NCI-H345 treated with DMSO at 0.1 percent for 48 hours (cell line): ENCODE results near the gene SLC2A8.

Source experiments
- DNase-seq: peaks from one replicate; lab custom pipeline; 2025; ENCODE audit not compliant: unreplicated experiment; lab: John Stamatoyannopoulos, UW

The SLC2A8 gene

DNA sequence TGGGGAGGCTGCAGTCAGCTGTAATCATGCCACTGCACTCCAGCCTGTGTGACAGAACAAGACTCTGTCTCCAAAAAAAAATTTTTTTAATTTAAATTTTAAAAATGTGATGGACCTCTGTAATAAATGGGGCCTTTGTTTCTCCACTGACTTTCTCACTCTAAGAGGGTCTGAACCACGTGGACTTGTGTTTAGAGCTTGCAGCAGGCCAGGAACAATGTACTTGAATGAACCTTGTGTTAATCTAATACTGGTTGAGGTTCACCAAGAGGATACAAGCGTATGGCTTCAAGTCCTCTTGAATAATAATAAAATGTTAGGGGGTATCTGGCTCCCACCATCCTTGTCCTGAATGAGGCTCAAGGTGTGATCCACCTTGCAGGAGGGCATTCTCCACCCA lies 14.4 kb upstream of the SLC2A8 start:
- DNase-seq: no peak

DNA sequence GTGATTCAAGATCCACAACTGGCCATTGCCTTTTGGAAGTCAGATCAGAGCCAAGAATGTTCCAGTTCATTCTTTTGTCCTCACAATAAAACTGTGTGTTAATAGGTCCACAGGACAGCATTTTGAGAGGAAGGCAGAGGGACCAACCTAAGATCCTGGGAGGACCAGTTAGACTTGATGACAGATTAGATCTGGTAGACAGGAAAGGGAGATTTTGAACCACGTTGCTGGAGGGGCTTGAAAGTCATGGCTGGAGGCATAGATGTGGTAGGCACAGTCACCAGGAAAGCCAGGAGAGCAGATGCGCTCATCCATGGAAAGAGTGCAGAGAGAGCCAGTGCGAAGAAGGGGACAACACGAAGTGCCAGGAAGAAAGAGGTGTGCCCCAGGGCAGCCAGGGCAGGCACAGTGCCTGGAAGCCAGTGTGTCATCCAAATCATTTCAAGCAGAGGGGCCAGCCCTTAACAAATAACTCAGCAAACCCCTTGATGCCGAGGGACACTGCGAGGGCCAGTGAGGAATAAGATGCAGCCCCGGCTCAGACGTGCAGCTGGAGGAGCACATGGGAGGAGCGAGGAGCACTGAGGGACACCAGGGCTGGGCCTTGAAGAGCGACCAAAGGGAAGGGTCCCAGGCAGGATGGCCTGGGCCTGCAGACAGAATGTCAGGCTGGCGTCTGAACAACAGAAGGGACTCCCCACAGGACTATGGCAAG lies 12.8 kb upstream of the SLC2A8 start:
- no peak for DNase-seq

DNA sequence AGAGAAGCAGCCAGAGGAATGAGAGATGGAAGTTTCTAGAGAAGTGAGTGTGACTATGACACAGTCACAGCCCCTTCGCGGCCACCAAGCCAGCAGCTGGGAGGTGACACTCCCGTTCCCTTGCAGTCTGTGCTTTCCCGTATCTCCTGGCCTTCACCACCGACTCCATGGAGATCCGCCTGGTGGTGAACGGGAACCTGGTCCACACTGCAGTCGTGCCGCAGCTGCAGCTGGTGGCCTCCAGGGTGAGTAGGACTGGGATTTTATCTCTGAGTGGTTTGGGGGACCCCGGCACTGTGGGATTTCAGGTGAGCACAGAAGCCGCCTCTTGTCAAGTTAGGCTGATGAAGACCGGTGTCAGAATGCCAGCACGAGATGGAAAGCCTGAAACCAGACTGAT lies 12.1 kb upstream of the SLC2A8 start:
- DNase-seq: no peak

DNA sequence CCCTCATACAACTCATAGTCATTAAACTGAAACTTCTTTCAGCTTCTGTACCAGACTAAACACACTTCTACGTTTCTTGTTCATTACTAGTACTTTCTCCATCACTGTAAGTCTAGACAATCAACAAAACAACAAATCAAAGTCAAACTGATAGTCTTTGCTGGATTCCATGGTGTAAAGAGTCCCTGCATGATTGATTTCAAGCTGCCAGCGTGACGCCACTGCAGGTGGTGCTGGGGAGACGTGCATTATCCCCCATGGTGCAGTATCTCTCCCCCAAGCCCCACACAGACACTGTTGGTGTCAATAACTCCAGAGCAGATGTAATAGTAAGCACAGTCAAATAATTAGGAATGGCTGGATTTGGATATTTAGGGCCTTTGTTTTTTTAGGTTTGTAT lies 10.7 kb upstream of the SLC2A8 start:
- DNase-seq: no peak

DNA sequence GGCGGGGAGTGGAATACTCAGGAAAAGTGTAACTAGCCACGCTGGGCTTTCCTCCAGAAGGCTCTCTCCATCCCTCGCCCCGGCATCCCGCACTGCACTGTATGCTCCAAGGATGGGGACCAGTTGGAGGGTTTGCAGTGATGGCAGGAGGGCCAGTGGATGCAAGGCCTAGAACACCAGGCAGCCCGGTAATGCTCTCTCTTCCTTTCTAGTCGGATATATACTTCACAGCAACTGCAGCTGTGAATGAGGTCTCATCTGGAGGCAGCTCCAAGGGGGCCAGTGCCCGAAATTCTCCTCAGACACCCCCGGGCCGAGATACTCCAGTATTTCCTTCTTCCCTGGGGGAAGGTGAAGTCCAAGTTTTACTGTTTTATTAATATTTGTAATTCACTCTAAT lies 10.0 kb upstream of the SLC2A8 start:
- DNase-seq: no peak

DNA sequence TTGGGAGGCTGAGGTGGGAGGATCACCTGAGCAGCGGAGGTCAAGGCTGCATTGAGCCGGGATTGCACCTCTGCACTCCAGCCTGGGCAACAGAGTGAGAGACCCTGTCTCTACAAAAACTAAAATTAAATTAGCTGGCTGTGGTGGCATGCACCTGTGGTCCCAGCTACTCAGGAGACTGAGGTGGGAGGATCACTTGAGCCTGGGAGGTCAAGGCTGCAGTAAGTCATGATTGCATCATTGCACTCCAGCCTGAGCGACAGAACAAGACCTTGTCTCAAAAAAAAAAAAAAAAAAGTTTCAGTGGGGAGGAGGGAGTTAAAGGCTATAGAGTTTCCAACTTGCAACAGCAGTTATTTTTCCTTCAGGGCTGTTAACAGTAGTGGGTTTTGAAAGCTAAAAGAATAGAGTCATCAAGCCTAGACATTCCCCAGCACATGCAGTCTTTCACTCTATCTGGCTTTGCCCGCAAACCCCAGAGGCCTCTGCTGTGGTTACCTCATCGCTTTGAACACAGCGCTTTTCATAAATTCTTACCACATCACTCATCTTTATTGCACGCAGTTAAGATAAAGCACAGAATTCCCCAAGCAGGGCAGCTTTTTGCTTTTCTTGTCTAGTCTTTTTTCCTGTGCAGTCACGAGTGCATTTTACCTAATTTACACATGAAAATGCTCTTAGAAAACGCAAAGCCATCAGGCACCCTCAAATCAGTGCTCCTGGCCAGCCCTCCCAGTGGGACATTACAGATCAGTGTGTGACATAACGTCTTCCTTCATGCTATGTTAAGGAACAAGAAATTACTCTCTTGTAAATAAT lies 8.7 kb upstream of the SLC2A8 start:
- DNase-seq: no peak

DNA sequence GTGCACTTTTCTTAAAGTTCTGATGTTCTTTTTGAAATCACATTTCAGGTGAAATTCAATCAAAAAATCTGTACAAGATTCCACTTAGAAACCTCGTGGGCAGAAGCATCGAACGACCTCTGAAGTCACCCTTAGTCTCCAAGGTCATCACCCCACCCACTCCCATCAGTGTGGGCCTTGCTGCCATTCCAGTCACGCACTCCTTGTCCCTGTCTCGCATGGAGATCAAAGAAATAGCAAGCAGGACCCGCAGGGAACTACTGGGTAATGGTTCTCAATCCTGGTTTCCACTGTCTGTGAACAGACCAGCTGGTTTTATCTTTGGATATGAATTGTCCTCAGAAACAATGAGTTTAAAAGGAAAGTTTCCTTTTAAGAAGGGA lies 8.1 kb upstream of the SLC2A8 start:
- DNase-seq: no peak

DNA sequence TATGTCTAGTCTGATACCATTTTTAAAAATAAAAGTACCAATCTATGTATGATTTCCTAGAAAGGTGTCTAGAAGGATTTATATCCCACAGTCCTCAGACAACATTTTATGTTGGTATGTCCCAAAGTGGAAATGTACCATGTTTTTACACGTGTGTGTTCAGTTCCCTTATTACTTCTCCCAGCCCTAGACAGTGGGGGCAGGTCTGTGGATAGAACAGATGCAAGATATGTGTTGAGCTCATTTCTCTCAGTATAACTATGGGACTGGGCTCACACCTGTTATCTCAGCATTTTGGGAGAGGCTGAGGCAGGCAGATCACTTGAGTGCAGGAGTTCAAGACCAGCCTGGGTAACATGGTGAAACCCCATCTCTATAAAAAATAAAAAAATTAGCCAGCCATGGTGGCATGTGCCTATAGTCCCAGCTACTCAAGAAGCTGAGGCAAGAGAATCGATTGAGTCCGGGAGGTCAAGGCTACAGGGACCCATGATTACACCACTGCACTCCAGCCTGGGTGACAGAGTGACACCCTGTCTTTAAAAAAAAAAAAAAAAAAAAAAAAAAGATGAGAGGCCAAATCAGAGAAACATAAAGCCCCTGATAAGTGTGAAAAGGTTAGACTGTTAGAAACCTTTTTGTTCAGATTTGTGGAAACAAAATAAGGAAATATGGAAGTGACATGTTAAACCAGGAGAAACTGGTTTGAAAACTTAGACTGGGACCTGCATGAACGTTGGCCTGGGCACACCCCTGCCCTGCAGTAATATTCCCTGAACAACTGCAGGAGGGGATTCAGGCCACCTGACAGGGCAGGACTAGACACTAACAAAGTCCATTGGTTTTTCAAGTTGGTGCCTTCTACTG lies 7.4 kb upstream of the SLC2A8 start:
- DNase-seq: no peak

DNA sequence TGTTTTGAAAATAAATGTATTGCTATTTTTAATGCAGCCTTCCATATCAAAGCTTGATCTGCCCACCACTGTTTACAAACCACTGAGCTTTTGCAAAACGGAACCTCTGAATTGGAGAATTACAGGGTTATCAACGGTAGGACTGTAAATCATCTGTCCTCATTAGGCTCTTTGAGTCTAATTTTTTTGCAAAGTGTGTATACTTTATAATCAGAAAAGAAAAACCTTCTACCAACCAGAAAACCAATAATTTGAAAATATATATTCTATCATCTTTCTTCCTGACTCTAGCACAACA lies 6.8 kb upstream of the SLC2A8 start:
- no peak for DNase-seq

DNA sequence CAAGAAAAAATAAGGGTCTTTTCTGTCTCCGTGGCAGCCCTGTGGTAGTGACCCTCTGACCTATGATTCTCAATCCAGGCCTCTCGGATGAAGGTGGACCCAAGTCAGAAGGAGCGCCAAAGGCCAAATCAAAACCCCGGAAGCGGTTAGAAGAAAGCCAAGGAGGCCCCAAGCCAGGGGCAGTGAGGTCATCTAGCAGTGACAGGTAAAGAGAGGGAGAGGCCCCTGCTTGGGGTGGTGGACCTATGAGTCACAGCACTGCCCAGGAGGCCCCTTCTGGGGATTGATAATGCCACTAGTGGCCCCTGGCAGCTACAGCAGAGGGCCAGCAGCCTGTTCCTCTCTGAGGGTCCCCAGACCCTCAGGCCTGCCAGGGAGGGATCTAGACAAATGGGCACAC lies 6.4 kb upstream of the SLC2A8 start:
- no peak for DNase-seq

DNA sequence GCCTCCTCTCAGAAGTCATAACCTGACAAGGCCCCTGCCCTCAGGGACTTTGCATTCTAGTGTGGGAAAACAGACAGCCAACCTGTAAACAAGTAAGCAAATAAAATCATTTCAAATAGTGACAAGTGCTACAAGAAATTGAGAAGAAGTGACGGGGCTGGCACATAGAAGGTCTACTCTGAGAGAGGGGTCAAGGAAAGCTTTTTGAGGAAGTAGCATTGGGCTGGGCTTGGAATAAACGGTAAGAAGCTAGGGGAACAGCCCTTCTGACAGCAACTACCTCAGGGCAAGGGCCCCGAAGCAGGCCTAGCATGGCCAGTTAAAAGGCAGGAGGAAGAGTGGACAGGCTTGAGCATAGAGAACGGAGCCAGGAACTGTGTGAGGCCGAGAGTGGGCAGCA lies 4.8 kb upstream of the SLC2A8 start:
- DNase-seq: no peak

DNA sequence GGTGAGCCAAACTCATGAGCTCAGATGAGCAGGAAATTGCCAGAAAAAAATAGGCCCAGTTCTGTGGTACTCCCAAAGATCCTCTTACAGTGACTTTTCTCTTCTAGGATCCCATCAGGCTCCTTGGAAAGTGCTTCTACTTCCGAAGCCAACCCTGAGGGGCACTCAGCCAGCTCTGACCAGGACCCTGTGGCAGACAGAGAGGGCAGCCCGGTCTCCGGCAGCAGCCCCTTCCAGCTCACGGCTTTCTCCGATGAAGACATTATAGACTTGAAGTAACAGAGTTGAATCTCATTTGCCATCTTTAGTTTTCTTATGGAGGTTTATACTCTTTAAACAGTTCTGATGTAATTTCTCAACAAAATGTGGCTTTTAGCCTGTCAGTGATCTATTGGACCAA lies 4.0 kb upstream of the SLC2A8 start:
- no peak for DNase-seq

DNA sequence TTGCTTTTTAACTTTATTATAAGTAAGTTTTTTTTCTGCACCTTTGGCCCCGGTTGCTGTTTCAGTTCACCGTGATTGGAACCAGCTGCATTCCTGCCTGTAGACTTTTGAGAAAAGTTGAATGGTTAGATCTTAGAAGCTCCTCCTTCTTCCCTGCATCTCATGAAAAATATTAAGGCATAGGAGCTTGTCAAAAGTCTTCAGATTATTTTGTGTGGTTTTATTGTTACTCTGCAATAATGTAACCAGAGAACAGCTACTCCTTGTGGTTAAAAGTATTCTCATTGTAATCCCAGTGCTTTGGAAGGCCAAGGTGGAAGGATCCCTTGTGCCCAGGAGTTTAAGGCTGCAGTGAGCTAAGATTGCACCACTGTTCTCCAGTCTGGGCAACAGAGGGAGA lies 3.3 kb upstream of the SLC2A8 start:
- no peak for DNase-seq

DNA sequence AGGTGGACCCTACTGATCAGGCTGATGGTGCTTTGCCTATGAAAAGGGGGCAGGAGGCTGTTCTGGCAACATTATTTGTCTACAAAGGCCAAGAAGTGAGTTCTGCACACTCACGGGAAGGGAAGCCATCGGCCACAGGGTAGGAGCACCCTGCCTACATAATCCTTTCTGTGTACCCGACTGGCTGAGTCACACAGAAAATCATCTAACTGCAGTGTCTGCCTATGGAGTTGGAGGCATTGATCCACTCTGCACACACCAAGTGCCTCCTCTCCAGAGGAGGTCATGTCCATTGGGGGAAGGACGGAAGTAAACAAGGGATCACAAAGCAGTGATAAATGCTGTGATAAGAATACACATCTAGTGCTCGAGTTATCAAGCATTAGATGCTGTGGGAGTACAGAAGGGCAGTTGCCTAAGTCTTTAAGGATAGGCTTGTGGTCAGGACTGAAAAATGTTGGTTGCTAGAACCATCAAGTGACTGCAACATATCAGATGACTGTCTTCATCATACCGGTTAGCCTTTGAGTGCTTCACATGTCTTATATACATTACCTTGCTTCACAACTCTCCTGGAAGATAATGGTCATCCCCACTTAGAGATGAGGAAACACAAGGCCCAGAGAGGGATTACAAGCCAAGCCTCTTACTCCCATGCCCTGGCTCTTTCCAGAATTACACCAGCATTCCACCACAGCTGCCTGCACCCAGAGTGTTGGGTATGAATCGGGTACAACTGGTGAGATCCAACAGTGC lies 1.3 kb upstream of the SLC2A8 start:
- no peak for DNase-seq

DNA sequence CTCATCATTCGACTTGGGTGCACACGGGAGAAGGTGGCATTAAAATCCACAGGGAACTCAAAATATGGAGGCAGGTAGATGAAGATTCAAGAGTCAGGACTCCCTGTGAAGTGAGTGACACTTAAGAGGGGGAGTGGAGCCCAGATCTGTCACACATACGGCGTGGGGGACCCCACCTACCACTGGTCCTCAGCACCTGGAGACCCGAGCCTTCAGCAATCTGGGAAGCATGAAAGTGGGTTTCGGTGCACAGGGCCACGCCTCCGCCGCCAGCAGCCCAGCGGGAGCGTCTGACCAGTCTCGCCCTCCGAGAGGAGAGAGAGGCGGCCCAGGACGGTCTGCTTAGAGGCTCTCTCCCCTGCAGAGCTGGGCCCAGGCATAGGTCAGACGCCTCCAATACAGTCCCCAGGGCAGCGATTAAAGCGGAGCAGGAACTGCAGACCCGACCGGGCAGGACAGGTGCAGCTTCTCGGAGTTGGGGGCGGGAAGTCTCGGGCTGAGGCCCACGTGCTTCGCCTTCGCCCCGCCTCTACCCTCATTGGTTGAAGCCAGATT lies 639 bp upstream of the SLC2A8 start:
- no peak for DNase-seq

DNA sequence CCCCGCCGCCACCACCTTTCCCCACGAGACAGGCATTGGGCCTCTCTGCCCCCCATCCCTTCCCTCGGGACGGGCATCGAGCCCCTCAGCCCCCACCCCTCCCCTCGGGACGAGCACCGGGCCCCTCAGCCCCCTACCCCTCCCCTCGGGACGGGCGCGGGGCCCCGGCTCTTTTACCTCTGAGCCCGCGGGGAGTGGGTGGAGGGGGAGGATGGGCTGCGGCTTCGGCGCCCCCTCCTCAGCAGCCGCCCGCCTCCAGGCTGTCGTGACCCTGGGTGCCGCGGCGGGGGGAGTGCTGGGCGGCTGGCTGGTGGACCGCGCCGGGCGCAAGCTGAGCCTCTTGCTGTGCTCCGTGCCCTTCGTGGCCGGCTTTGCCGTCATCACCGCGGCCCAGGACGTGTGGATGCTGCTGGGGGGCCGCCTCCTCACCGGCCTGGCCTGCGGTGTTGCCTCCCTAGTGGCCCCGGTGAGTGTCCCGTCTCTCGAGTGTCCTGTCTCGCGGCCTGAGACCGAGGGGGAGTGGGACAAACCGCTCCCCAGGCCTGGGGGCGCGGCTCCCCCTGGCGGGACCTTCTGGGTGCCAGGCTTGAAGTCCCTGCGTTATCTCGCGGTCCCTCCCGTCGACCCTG lies 791 bp downstream of the SLC2A8 start:
- DNase-seq: no peak

DNA sequence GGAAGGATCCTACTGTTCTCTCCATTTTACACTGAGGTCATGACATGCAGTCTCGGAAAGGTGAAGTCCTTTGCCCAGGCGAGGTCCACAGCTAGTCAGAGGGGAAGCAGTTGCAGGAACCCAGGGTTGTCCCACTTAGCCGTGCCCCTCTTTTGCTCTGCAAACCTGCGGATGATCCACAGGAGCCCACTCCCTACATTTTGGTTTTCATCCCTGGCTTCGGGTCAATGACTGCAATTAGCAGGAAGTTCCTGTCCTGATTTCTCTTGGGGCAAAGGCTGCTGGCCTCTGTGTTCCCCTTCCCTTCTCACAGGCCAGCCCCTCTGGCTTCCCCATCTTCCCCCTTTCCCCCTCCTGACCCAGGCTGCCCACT lies 1.3 kb downstream of the SLC2A8 start:
- DNase-seq: no peak

DNA sequence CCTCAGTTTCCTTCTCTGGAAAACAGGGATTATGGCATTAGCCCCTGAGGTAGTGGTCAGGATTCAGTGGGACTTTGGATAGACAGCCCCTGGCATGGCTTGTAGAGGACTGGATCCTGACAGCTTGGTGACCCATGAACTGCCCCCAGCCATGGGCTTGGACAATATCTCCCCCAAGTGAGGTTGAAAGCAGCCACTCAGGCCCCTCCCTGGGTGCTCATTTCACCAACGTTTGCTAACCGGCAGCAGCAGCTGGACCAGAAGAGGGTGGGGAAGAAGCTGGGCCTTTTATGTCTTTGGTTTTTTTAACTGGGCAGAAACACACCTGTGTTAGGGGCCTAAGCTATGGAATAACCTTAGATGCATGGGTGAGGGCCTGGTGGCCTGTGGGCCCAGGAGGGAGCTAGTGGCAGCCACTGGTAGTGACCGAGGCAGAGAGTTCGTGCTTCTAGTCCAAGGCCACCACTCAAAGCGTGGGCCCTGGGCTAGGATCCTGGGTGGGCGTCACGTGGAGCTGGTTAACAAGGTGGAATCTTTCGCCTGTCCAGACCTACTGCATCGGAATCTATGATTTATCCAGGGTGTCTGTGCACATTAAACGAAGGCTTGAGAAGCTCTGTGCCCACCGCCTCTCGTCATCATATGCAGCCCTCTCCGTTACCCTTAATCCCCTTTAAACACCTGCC lies 1.9 kb downstream of the SLC2A8 start:
- no peak for DNase-seq

DNA sequence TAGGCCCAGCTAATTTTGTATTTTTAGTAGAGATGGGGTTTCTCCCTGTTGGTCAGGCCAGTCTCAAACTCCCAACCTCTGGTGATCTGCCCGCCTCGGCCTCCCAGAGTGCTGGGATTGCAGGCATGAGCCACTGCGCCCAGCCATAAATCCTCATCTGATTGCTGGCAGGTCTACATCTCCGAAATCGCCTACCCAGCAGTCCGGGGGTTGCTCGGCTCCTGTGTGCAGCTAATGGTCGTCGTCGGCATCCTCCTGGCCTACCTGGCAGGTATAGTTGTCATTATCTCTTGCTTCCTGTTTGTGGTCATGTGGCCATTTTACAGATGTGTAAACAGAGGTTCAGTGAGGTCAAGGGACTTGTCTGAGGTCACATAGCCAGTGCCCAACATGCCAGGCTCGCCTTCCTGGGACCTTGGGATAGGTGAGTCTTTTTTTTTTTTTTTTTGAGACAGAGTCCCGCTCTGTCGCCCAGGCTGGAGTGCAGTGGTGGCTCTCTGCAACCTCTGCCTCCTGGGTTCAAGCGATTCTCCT lies 2.8 kb downstream of the SLC2A8 start:
- DNase-seq: no peak
